Stimulated activated CD8-positive, alpha-beta memory T cell treated with anti-CD3 and anti-CD28 coated beads, Interleukin-7, amount 100 ng/mL, for 1 hour (primary cell): Measurements from ENCODE around the gene IFT52.

Experiments used
- DNase-seq, 2 donors: peaks; one replicate each; pipeline ENCODE4 v3.0.0-alpha.2; 2020; ENCODE audit warnings: low read depth in 2 of 2

The IFT52 gene

GRCh38 chr20:43590392-43591303 is at the start of gene IFT52:
Gene IFT52 (plus strand): TSS chr20:43590937. CDS start chr20:43594699, 3,762 bp downstream.
- DNase-seq: peak; percentile 66 to 69

- no peak for DNase-seq
Observed at GRCh38 chr20:43541214-43541613, 49.5 kb upstream of the IFT52 start.

GRCh38 chr20:43542161-43542560 is 48.6 kb upstream of the IFT52 start:
- DNase-seq: no peak

- DNase-seq: no peak
Observed at GRCh38 chr20:43542674-43543073, 48.1 kb upstream of the IFT52 start.

- DNase-seq: no peak
Observed at GRCh38 chr20:43543138-43543537, 47.6 kb upstream of the IFT52 start.

GRCh38 chr20:43544501-43544900 is 46.2 kb upstream of the IFT52 start:
- no peak for DNase-seq

GRCh38 chr20:43545837-43546578 is 44.7 kb upstream of the IFT52 start:
- DNase-seq: no peak

GRCh38 chr20:43548273-43548880 is 42.4 kb upstream of the IFT52 start:
- DNase-seq: no peak

GRCh38 chr20:43549416-43550065 is 41.2 kb upstream of the IFT52 start:
- DNase-seq: no peak

- no peak for DNase-seq
Observed at GRCh38 chr20:43550456-43550855, 40.3 kb upstream of the IFT52 start.

- no peak for DNase-seq
Observed at GRCh38 chr20:43554369-43554768, 36.4 kb upstream of the IFT52 start.

GRCh38 chr20:43558412-43559146 is 32.2 kb upstream of the IFT52 start, which contains the start of gene SGK2:
Gene SGK2 (plus strand): TSS chr20:43559027. CDS start chr20:43566496, 7,469 bp downstream.
- DNase-seq: no peak

GRCh38 chr20:43559147-43559987 is 31.4 kb upstream of the IFT52 start:
- DNase-seq: no peak

- no peak for DNase-seq
Observed at GRCh38 chr20:43560974-43561373, 29.8 kb upstream of the IFT52 start.

- DNase-seq: no peak
Observed at GRCh38 chr20:43563429-43563828, 27.3 kb upstream of the IFT52 start.

GRCh38 chr20:43563991-43564390 is 26.7 kb upstream of the IFT52 start:
- DNase-seq: no peak

GRCh38 chr20:43564455-43564854 is 26.3 kb upstream of the IFT52 start:
- DNase-seq: no peak

GRCh38 chr20:43564993-43565757 is 25.6 kb upstream of the IFT52 start:
- DNase-seq: no peak

GRCh38 chr20:43565758-43566104 is 25.0 kb upstream of the IFT52 start:
- no peak for DNase-seq

GRCh38 chr20:43567477-43567876 is 23.3 kb upstream of the IFT52 start:
- no peak for DNase-seq
